HG03039 (cell line): ENCODE results near the gene SYNPR.
A peak's percentile ranks its signal among the peaks of the same experiment; 100 is the strongest.
"Not testable (repeated sequence)": the region's sequence is repeated elsewhere in the genome, so short reads cannot be mapped to it uniquely, and the experiment has no call there.

Experiments used
- ATAC-seq: cut with Tn5 transposase; IDR thresholded peaks from one replicate; pipeline ENCODE4 v1.9.1; 2021; ENCODE audit warnings: mild to moderate bottlenecking, moderate library complexity; ENCODE audit not compliant: unreplicated experiment

Gene SYNPR

GRCh38 chr3:63278171-63279004 lies at the start of gene SYNPR:
Gene SYNPR, plus strand, starts transcription at chr3:63278308.
- no peak for ATAC-seq

GRCh38 chr3:63228677-63229076 lies 49.4 kb upstream of the SYNPR start:
- ATAC-seq = peak; percentile 59

GRCh38 chr3:63230146-63230545 lies 48.0 kb upstream of the SYNPR start:
- no peak for ATAC-seq

- no peak for ATAC-seq
These were observed 46.5 kb upstream of the SYNPR start for GRCh38 chr3:63231643-63232042.

GRCh38 chr3:63232764-63233396 lies 45.2 kb upstream of the SYNPR start:
- ATAC-seq = no peak

GRCh38 chr3:63240381-63240902 lies 37.7 kb upstream of the SYNPR start:
- ATAC-seq = no peak

GRCh38 chr3:63242124-63242523 lies 36.0 kb upstream of the SYNPR start:
- no peak for ATAC-seq

GRCh38 chr3:63244486-63244885 lies 33.6 kb upstream of the SYNPR start:
- ATAC-seq = no peak

- ATAC-seq = no peak
These were observed 32.3 kb upstream of the SYNPR start for GRCh38 chr3:63245726-63246241.

GRCh38 chr3:63248015-63248414 lies 30.1 kb upstream of the SYNPR start:
- ATAC-seq = no peak

GRCh38 chr3:63251499-63251898 lies 26.6 kb upstream of the SYNPR start:
- no peak for ATAC-seq

GRCh38 chr3:63255819-63256218 lies 22.3 kb upstream of the SYNPR start:
- ATAC-seq = not testable (repeated sequence)

- no peak for ATAC-seq
These were observed 13.4 kb upstream of the SYNPR start for GRCh38 chr3:63264716-63265115.

- no peak for ATAC-seq
These were observed 3.7 kb upstream of the SYNPR start for GRCh38 chr3:63274359-63274758.

GRCh38 chr3:63279005-63279841 lies 1.1 kb downstream of the SYNPR start:
- ATAC-seq = no peak

- ATAC-seq = no peak
These were observed 9.5 kb downstream of the SYNPR start for GRCh38 chr3:63287610-63288009.

GRCh38 chr3:63290686-63291085 lies 12.6 kb downstream of the SYNPR start:
- no peak for ATAC-seq

GRCh38 chr3:63294332-63294731 lies 16.2 kb downstream of the SYNPR start:
- ATAC-seq = no peak

GRCh38 chr3:63295356-63295755 lies 17.2 kb downstream of the SYNPR start:
- ATAC-seq = no peak

GRCh38 chr3:63295806-63296205 lies 17.7 kb downstream of the SYNPR start:
- ATAC-seq = no peak

- no peak for ATAC-seq
These were observed 18.1 kb downstream of the SYNPR start for GRCh38 chr3:63296249-63296648.
